Vagina (tissue), 2 donors: ENCODE results near the gene TCF7. TPM values are rescaled to one million over a fixed set of nuclear protein-coding genes. Genes with fewer than 3 reads are reported as not detected.

ENCODE experiments used
- DNase-seq, 2 donors: peaks; one replicate each; pipeline ENCODE4 v3.0.0-alpha.2; 2017; ENCODE audit errors: extremely low spot score in 2 of 2
- H3K27ac ChIP-seq: fragments of 200-600 bp; sonication (generic); one replicate; pipeline ENCODE4 v1.5.1; 2019
- H3K27me3 ChIP-seq: fragments of 200-600 bp; sonication (generic); one replicate; pipeline ENCODE4 v1.5.1; 2019
- H3K36me3 ChIP-seq, 2 donors: fragments of 200-600 bp; sonication (generic); one replicate each; pipeline ENCODE4 v1.5.1; 2017 to 2019
- H3K4me1 ChIP-seq: fragments of 200-600 bp; sonication (generic); one replicate; pipeline ENCODE4 v1.5.1; 2019
- H3K4me3 ChIP-seq, 2 donors: fragments of 200-600 bp; sonication (generic); 1 replicate in 1 of 2; 2 replicates in 1 of 2; pipeline ENCODE4 v1.5.1; 2016 to 2019
- H3K9me3 ChIP-seq: fragments of 200-600 bp; sonication (generic); one replicate; pipeline ENCODE4 v1.5.1; 2019
- CTCF ChIP-seq, 3 experiments: fragments of 450-650 bp in 2 of 3; fragments of 200-600 bp in 1 of 3; sonication (generic) in 1 of 3; IDR thresholded peaks; one replicate each; pipeline ENCODE4 v1.5.1; 2017 to 2019; ENCODE audit warnings: antibody characterized with exemption in 3 of 3, mild to moderate bottlenecking in 2 of 3, moderate library complexity in 2 of 3
- POLR2A ChIP-seq, 2 donors: fragments of 450-650 bp; IDR thresholded peaks; one replicate each; pipeline ENCODE4 v1.6.1; 2017; ENCODE audit warnings: antibody characterized with exemption in 2 of 2, mild to moderate bottlenecking in 2 of 2, moderate library complexity in 2 of 2
- POLR2AphosphoS5 ChIP-seq, 2 donors: sonication (generic); formaldehyde crosslinking; IDR thresholded peaks; one replicate each; pipeline ENCODE4 v1.9.0; 2017; ENCODE audit warnings: antibody characterized with exemption in 2 of 2, mild to moderate bottlenecking in 2 of 2, low read depth in 1 of 2; ENCODE audit not compliant: insufficient read depth in 1 of 2
- intact Hi-C: fragments of 100-400 bp; cut with DNase I; formaldehyde crosslinking; loops from one replicate; pipeline ENCODE4 v1.15.1; 2023
- total RNA-seq: library from RNA; depleted of rRNA; stranded (reverse); fragments of >200 nt; gene quantifications from one replicate; pipeline ENCODE4 v1.2.3, GENCODE V29; 2016

The TCF7 gene
- total RNA-seq, 1 donor from 2014 or later = 1.7 TPM

- Histone ChIP-seq H3K4me1 (peaks cover 6% of the 10 kb centered on the region), H3K4me3 (no peak overlapping the region), H3K27me3 (no peaks in the 10 kb centered on the region), H3K9me3 (no peaks in the 10 kb centered on the region), H3K27ac (no peak overlapping the region), H3K36me3 (peaks cover 0 to 77% of the 10 kb centered on the region in 2 donors)
- intact Hi-C loops = no loop called here
- TF ChIP-seq POLR2A (IDR thresholded peaks at IDR 0.05) (no peak), CTCF (IDR thresholded peaks at IDR 0.05) (no peak), POLR2AphosphoS5 (IDR thresholded peaks at IDR 0.05; ENCODE audit: insufficient read depth in 1 of 2, low read depth in 1 of 2) (no peak)
- DNase-seq = no peak
Measured at GRCh38 chr5:134153241-134153640, 38.8 kb downstream of the TCF7 start.

GRCh38 chr5:134153657-134154056 lies 39.2 kb downstream of the TCF7 start:
- Histone ChIP-seq H3K4me3 (no peak overlapping the region), H3K27ac (no peak overlapping the region), H3K36me3 (peaks cover 0 to 81% of the 10 kb centered on the region in 2 donors), H3K4me1 (peaks cover 6% of the 10 kb centered on the region), H3K9me3 (no peaks in the 10 kb centered on the region), H3K27me3 (no peaks in the 10 kb centered on the region)
- intact Hi-C loops = no loop called here
- TF ChIP-seq POLR2AphosphoS5 (IDR thresholded peaks at IDR 0.05; ENCODE audit: insufficient read depth in 1 of 2, low read depth in 1 of 2) (no peak), CTCF (IDR thresholded peaks at IDR 0.05) (no peak), POLR2A (IDR thresholded peaks at IDR 0.05) (no peak)
- no peak for DNase-seq

- Histone ChIP-seq H3K36me3 (peaks cover 0 to 74% of the 10 kb centered on the region in 2 donors), H3K4me1 (no peaks in the 10 kb centered on the region), H3K4me3 (no peak overlapping the region), H3K27me3 (no peaks in the 10 kb centered on the region), H3K27ac (no peak overlapping the region), H3K9me3 (no peaks in the 10 kb centered on the region)
- DNase-seq = no peak
- TF ChIP-seq POLR2AphosphoS5 (IDR thresholded peaks at IDR 0.05; ENCODE audit: insufficient read depth in 1 of 2, low read depth in 1 of 2) (no peak), CTCF (IDR thresholded peaks at IDR 0.05) (no peak), POLR2A (IDR thresholded peaks at IDR 0.05) (no peak)
- intact Hi-C loops = no loop called here
Measured at GRCh38 chr5:134161513-134162395, 47.3 kb downstream of the TCF7 start.

GRCh38 chr5:134162592-134162991 lies 48.1 kb downstream of the TCF7 start:
- Histone ChIP-seq H3K27me3 (no peaks in the 10 kb centered on the region), H3K9me3 (no peaks in the 10 kb centered on the region), H3K36me3 (peaks cover 0 to 67% of the 10 kb centered on the region in 2 donors), H3K4me3 (no peak overlapping the region), H3K4me1 (no peaks in the 10 kb centered on the region), H3K27ac (no peak overlapping the region)
- DNase-seq = no peak
- TF ChIP-seq POLR2A (IDR thresholded peaks at IDR 0.05) (no peak), CTCF (IDR thresholded peaks at IDR 0.05) (no peak), POLR2AphosphoS5 (IDR thresholded peaks at IDR 0.05; ENCODE audit: insufficient read depth in 1 of 2, low read depth in 1 of 2) (no peak)
- intact Hi-C loops = no loop called here

- Histone ChIP-seq H3K4me1 (peaks cover 57% of the 10 kb centered on the region), H3K9me3 (no peaks in the 10 kb centered on the region), H3K36me3 (peaks cover 0 to 53% of the 10 kb centered on the region in 2 donors), H3K4me3 (no peak overlapping the region), H3K27ac (no peak overlapping the region), H3K27me3 (no peaks in the 10 kb centered on the region)
- DNase-seq = no peak
- intact Hi-C loops = no loop called here
- TF ChIP-seq POLR2A (IDR thresholded peaks at IDR 0.05) (no peak), POLR2AphosphoS5 (IDR thresholded peaks at IDR 0.05; ENCODE audit: insufficient read depth in 1 of 2, low read depth in 1 of 2) (no peak), CTCF (IDR thresholded peaks at IDR 0.05) (no peak)
Measured at GRCh38 chr5:134171972-134172371, 57.5 kb downstream of the TCF7 start.
